Nephron progenitor cell (in vitro differentiated cells): ENCODE data around the gene WDFY3.

ENCODE experiments used
- DNase-seq: peaks from one replicate; pipeline ENCODE4 v3.0.0; 2021
- H3K27ac Mint-ChIP-seq: 2 replicates; pipeline ENCODE4 v1.8.0; 2021; ENCODE audit warnings: mild to moderate bottlenecking, moderate library complexity, mixed read lengths
- H3K27me3 Mint-ChIP-seq: 2 replicates; pipeline ENCODE4 v1.8.0; 2021; ENCODE audit warnings: mild to moderate bottlenecking, low read depth, mixed read lengths; ENCODE audit not compliant: poor library complexity
- H3K36me3 Mint-ChIP-seq: 2 replicates; pipeline ENCODE4 v1.8.0; 2021; ENCODE audit warnings: low read depth, mixed read lengths
- H3K4me1 Mint-ChIP-seq: 2 replicates; pipeline ENCODE4 v1.8.0; 2021; ENCODE audit warnings: mixed read lengths
- H3K4me3 Mint-ChIP-seq: 2 replicates; pipeline ENCODE4 v1.8.0; 2021; ENCODE audit warnings: mild to moderate bottlenecking, moderate library complexity, mixed read lengths
- H3K9me3 Mint-ChIP-seq: 2 replicates; pipeline ENCODE4 v1.8.0; 2021; ENCODE audit warnings: mild to moderate bottlenecking, moderate library complexity, mixed read lengths
- TF ChIP-seq, protein P1 (sequence below): fragments of 200-600 bp; sonication (generic); IDR thresholded peaks from 2 replicates; pipeline ENCODE4 v1.5.0; 2021; ENCODE audit warnings: antibody characterized with exemption

WDFY3 gene

DNA sequence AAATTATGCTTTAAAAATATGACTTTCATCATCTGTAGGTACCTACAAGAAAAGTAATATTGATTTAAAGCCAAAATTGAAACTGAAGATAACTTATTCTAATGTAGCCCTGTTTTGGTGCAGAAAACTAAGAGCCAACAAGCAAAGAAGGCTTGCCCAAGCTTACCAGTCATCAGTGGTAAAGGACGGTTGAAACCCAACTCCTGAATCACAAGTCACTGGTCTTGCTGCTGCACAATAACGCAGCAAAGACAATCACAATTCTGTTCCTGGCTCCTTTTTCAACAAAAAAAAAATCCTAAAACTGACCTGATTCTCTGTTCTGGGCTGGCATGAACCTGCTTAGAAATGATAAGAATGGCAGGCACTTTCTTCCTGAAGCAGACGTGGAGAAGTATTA, 34.5 kb downstream of the WDFY3 start:
- TF ChIP-seq, protein P1, sequence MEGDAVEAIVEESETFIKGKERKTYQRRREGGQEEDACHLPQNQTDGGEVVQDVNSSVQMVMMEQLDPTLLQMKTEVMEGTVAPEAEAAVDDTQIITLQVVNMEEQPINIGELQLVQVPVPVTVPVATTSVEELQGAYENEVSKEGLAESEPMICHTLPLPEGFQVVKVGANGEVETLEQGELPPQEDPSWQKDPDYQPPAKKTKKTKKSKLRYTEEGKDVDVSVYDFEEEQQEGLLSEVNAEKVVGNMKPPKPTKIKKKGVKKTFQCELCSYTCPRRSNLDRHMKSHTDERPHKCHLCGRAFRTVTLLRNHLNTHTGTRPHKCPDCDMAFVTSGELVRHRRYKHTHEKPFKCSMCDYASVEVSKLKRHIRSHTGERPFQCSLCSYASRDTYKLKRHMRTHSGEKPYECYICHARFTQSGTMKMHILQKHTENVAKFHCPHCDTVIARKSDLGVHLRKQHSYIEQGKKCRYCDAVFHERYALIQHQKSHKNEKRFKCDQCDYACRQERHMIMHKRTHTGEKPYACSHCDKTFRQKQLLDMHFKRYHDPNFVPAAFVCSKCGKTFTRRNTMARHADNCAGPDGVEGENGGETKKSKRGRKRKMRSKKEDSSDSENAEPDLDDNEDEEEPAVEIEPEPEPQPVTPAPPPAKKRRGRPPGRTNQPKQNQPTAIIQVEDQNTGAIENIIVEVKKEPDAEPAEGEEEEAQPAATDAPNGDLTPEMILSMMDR = no peak
- no peaks in the 10 kb centered on the region for H3K27me3 Mint-ChIP-seq
- H3K36me3 Mint-ChIP-seq = peaks cover 45% of the 10 kb centered on the region
- no peak for DNase-seq
- no peak overlapping the region for H3K4me3 Mint-ChIP-seq
- peak overlapping the region; percentile 47 for H3K27ac Mint-ChIP-seq
- no peaks in the 10 kb centered on the region for H3K9me3 Mint-ChIP-seq
- no peaks in the 10 kb centered on the region for H3K4me1 Mint-ChIP-seq

DNA sequence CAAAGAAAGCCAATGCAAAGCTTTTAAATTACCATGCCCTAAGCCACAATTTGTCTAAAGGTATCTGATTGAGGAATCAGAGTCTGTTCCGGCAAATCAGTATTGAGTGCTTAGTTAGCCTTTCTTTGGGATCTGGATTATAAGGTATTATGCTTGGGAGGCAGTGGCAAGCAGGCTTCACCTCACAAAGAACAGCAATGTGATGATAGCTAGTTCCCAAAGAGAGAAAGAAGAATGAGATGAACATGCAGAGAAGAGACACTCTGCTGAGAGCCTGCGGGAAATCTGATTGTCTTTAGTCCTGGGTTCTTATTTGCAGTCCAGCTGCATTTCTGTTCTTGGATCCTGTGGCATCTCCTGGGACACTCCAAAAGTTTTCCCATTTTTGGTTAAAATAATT, 35.2 kb downstream of the WDFY3 start:
- TF ChIP-seq, protein P1 = no peak
- Mint-ChIP-seq H3K4me1 (no peaks in the 10 kb centered on the region), H3K27ac (peak overlapping the region; percentile 61), H3K9me3 (no peaks in the 10 kb centered on the region), H3K27me3 (no peaks in the 10 kb centered on the region), H3K4me3 (no peak overlapping the region), H3K36me3 (peaks cover 47% of the 10 kb centered on the region)
- no peak for DNase-seq

DNA sequence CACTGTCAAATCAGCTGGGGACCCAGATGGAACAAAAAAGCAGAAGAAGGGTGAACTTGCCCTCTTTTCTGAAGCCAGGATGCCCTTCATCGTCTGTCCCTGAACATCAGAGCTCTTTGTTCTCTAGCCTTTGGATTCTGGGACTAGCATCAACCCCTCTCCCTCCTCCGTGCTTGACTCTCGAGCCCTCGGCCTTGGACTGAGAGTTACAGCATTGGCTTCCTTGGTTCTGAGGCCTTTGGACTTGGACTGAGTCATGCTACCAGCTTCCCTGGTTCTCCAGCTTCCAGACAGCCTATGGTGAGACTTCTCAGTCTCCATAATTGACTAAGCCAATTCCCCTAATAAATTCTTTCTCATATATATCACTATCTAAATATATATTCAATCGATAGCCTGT, 38.4 kb downstream of the WDFY3 start:
- Mint-ChIP-seq H3K27me3 (no peaks in the 10 kb centered on the region), H3K4me1 (no peaks in the 10 kb centered on the region)

DNA sequence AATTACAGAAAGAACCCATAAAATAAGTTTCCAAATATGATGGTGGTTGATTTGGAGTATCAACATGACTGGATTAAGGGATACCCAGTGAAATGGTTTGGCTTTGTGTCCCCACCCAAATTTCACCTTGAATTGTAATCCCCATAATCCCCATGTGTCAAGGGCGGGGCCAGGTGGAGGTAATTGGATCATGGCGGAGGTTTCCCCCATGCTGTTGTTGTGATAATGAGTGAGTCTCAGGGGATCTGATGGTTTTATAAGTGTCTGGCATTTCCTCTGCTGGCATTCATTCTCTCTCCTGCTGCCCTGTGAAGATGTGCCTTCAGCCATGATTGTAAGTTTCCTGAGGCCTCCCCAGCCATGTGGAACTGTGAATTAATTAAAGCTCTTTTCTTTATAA, 39.1 kb downstream of the WDFY3 start:
- Mint-ChIP-seq H3K4me3 (no peak overlapping the region), H3K27ac (peak overlapping the region; percentile 38), H3K27me3 (no peaks in the 10 kb centered on the region), H3K9me3 (no peaks in the 10 kb centered on the region), H3K36me3 (peaks cover 47% of the 10 kb centered on the region), H3K4me1 (peaks cover 2% of the 10 kb centered on the region)
- TF ChIP-seq, protein P1 = no peak
- DNase-seq = no peak

More for the DNA sequence above, 38.4 kb downstream of the WDFY3 start:
- Mint-ChIP-seq H3K9me3 (no peaks in the 10 kb centered on the region), H3K27ac (no peak overlapping the region), H3K4me3 (no peak overlapping the region), H3K36me3 (peaks cover 47% of the 10 kb centered on the region)
- TF ChIP-seq, protein P1 = no peak
- DNase-seq = no peak

DNA sequence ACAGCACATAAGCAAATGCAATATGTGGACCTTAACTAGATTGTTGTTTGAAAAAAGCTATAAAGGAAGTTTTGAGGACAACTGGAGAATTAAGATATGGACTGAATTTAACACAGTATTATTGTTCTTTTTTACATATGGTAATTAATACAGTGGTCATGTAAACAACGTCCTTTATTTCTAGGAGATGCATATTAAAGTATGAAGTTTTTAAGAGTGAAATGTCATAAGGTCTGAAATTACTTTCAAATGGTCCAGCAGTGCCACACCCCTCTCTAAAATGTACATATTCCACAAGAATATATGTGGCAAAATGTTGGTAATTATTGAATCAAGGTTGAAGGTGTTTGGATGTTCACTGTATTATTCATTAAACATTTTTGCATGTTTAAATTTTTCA, 40.9 kb downstream of the WDFY3 start:
- TF ChIP-seq, protein P1 = no peak
- Mint-ChIP-seq H3K27me3 (no peaks in the 10 kb centered on the region), H3K36me3 (peaks cover 54% of the 10 kb centered on the region), H3K4me1 (peaks cover 5% of the 10 kb centered on the region), H3K4me3 (no peak overlapping the region), H3K9me3 (no peaks in the 10 kb centered on the region), H3K27ac (no peak overlapping the region)
- no peak for DNase-seq

DNA sequence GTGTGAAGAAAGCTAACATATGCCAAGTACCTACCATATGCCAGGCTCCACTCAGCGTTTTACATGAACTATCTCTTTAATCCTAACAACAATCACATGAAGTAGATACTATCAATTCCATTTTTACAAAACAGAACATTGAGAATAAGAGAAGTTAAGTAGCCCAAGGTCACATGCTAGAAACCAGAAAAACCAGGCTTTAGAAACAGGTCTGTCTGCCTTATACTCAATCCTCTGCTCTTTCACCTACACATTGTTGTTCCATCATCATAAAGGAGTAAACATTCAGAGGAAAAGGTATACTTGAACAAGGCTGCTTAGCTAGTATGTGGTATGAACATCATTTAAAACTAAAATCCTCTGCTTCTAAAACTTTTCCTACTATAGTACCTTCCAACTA, 42.1 kb downstream of the WDFY3 start:
- TF ChIP-seq, protein P1 = no peak
- Mint-ChIP-seq H3K9me3 (no peaks in the 10 kb centered on the region), H3K4me1 (peaks cover 5% of the 10 kb centered on the region), H3K4me3 (no peak overlapping the region), H3K27me3 (no peaks in the 10 kb centered on the region), H3K36me3 (peaks cover 51% of the 10 kb centered on the region), H3K27ac (no peak overlapping the region)
- no peak for DNase-seq
